AG09309 (cell line): ENCODE measurements around the gene PRCD.
"Not testable (repeated sequence)": the region's sequence is repeated elsewhere in the genome, so short reads cannot be mapped to it uniquely, and the experiment has no call there.

ENCODE experiments used
- DNase-seq: peaks from one replicate; pipeline ENCODE4 v3.0.0-alpha.2; 2010; ENCODE audit warnings: low read depth
- H3K4me3 ChIP-seq: 2 replicates; pipeline ENCODE4 v1.5.1; 2011; ENCODE audit warnings: mild to moderate bottlenecking, low read depth, low read length, moderate library complexity; ENCODE audit not compliant: control insufficient read depth
- TF ChIP-seq, protein P1 (sequence below): IDR thresholded peaks from 2 replicates; pipeline ENCODE4 v1.5.1; 2011; ENCODE audit warnings: mild to moderate bottlenecking, low read depth, low read length, inconsistent platforms; ENCODE audit not compliant: insufficient read depth, control insufficient read depth; ENCODE audit errors: missing control alignments

Gene PRCD

GRCh38 chr17:76523084-76524037 lies 16.5 kb upstream of the PRCD start:
- H3K4me3 ChIP-seq = no peak overlapping the region
- no peak for DNase-seq
- TF ChIP-seq, protein P1, sequence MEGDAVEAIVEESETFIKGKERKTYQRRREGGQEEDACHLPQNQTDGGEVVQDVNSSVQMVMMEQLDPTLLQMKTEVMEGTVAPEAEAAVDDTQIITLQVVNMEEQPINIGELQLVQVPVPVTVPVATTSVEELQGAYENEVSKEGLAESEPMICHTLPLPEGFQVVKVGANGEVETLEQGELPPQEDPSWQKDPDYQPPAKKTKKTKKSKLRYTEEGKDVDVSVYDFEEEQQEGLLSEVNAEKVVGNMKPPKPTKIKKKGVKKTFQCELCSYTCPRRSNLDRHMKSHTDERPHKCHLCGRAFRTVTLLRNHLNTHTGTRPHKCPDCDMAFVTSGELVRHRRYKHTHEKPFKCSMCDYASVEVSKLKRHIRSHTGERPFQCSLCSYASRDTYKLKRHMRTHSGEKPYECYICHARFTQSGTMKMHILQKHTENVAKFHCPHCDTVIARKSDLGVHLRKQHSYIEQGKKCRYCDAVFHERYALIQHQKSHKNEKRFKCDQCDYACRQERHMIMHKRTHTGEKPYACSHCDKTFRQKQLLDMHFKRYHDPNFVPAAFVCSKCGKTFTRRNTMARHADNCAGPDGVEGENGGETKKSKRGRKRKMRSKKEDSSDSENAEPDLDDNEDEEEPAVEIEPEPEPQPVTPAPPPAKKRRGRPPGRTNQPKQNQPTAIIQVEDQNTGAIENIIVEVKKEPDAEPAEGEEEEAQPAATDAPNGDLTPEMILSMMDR = peak; percentile 100

DNA sequence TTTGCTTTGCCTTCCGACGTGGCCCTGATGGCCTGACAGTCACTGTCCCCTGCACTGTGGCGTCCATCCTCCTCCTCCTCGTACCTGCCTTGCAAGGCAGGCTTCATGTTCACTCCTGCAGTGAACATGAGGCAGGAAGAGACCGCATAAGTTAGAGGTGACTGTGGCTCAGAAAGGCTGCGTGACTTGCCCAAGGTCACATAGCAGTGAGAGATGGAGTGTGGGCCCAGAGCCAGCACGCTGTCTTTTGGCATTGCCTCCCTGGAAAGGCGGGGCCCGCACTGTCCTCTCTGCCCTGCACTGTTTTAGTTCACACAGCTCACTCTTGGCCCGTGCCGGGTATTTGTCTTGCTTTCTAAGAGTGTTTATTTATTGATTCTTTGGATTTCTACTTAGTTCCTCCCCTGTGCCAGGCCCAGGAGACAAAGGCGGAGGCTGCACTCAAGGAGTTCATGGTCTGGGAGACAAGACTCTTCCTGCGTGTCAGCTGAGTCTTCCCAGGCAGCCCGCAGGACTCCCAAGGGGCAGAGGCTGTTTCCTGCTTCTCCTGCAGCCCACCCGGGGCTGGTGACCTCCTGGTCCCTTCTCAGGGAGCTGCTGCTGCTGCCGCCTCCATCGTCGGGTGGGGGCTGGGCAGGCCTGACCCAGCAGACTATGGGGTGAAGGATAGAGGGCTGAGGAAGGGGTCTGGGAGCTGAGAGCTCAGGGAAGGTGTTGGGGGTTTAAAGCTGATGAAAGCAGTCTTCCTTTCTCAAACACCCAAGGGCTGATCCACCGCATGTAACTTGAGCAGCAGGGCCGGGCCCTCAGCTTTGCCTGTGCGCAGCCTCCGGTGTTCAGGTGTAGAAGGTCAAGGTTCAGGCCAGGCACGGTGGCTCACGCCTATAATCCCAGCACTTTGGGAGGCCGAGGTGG lies 15.0 kb upstream of the PRCD start:
- TF ChIP-seq, protein P1 = no peak
- no peak overlapping the region for H3K4me3 ChIP-seq

GRCh38 chr17:76525513-76525833 lies 14.4 kb upstream of the PRCD start:
- not testable (repeated sequence) for DNase-seq, H3K4me3 ChIP-seq

More for the DNA sequence above, 15.0 kb upstream of the PRCD start:
- no peak for DNase-seq

- not testable (repeated sequence) for H3K4me3 ChIP-seq, DNase-seq
Measured at GRCh38 chr17:76527016-76527415, 12.8 kb upstream of the PRCD start.

GRCh38 chr17:76527430-76528111 lies 12.3 kb upstream of the PRCD start:
- no peak for DNase-seq
- TF ChIP-seq, protein P1 = peak; percentile 17
- H3K4me3 ChIP-seq = no peak overlapping the region; the same call in 1 of the 2 replicates

- DNase-seq = no peak
- TF ChIP-seq, protein P1 = no peak
- no peak overlapping the region for H3K4me3 ChIP-seq
Measured at GRCh38 chr17:76528156-76528527, 11.7 kb upstream of the PRCD start.

DNA sequence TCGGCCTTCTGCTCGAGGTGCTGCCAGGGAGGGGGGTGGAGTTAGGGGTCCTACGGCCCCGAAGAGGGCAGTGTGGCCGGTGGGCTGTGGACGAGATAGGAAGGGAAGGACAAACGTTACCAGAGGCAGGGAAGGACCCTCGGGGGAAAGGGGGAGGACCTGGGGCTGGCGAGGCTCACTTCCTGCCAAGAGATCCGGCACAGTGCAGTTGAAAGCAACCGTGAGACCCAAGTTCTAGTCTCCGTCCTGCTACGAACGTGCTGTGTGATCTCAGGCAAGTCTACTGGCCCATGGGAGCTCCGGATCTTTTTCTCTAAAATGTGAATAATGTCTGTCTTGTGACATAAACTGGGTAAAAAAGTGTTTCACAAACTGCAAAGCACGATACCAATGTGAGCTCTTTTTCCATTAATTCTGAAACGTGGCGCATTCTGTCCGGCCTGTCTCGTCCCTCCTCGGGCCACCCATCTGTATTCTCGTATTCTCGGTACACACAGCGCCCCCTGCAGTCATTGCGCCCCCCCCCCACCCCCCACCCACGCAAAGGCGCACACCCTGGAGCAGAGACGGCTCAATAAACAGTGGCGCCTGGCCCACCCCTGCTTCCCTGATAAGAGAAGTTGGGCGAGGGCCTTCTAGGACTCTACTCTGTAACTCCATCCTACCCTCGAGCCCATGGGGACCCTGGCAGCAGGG lies 11.2 kb upstream of the PRCD start:
- no peak overlapping the region for H3K4me3 ChIP-seq
- TF ChIP-seq, protein P1 = no peak
- no peak for DNase-seq
